K562 (cell line): ENCODE results near the gene LDLRAD3. TPM values are rescaled to one million over a fixed set of nuclear protein-coding genes. Genes with fewer than 3 reads are reported as not detected.
A peak's percentile ranks its signal among the peaks of the same experiment; 100 is the strongest.

Experiments
- ATAC-seq: fragments of 200-7000 bp; cut with Tn5 transposase; 3 replicates; pipeline ENCODE4 v1.9.1; 2020; ENCODE audit warnings: moderate library complexity
- BruUV-seq: library from RNA; stranded (reverse); fragments of 400-500 nt; replicated peaks from 2 replicates; lab custom pipeline; 2021; lab: Mats Ljungman, UMichigan
- CTCF ChIA-PET: fragments of 300-600 bp; formaldehyde crosslinking; extraction: SDS; loops from one replicate; lab custom pipeline; 2021; ENCODE audit warnings: low intra/inter-chr PET ratio; lab: Yijun Ruan, JAX
- POLR2A ChIA-PET: fragments of 300-600, 350-650 bp; sonication (Branson Sonifier 250); formaldehyde crosslinking; extraction: SDS; loops from one replicate; lab custom pipeline; 2021; ENCODE audit warnings: antibody characterized with exemption, inconsistent platforms; lab: Yijun Ruan, JAX
- DNase-seq, 4 experiments: peaks; one replicate each; pipeline versions ENCODE4 v3.0.0 to v3.0.0-alpha.2; 2011 to 2018; ENCODE audit warnings: low spot score in 3 of 4, mixed read lengths in 3 of 4; ENCODE audit errors: extremely low read depth in 1 of 4
- FAIRE-seq: peaks from 2 replicates; lab custom pipeline; 2011; peaks lifted over from hg19 to GRCh38; lab: Jason Lieb, UNC
- H2AFZ ChIP-seq: 2 replicates; pipeline ENCODE4 v1.6.0; 2011; ENCODE audit warnings: low read depth, low read length, control low read depth, inconsistent platforms
- H3K27ac ChIP-seq: fragments of 200-600 bp; 3 replicates; pipeline ENCODE4 v1.8.0; 2011; ENCODE audit warnings: low read depth, mild to moderate bottlenecking, control low read depth, inconsistent platforms, low read length, moderate library complexity, mixed read lengths; ENCODE audit errors: extremely low read depth
- H3K27me3 ChIP-seq, 2 experiments: fragments of 300-600 bp in 1 of 2; 2 replicates in 1 of 2; 3 replicates in 1 of 2; pipeline versions ENCODE4 v1.6.0 to v1.8.0; 2011; ENCODE audit warnings: inconsistent platforms in 2 of 2, low read length in 2 of 2, mild to moderate bottlenecking in 1 of 2, mixed read lengths in 1 of 2, moderate library complexity in 1 of 2; ENCODE audit not compliant: control insufficient read depth in 2 of 2, insufficient read depth in 2 of 2
- H3K36me3 ChIP-seq: fragments of 300-600 bp; 3 replicates; pipeline ENCODE4 v1.8.0; 2011; ENCODE audit warnings: mild to moderate bottlenecking, low read length, inconsistent platforms; ENCODE audit not compliant: control insufficient read depth, insufficient read depth
- H3K4me1 ChIP-seq, 2 experiments: fragments of 200-600 bp in 1 of 2; replicated peaks in 1 of 2; 2 replicates in 1 of 2; 3 replicates in 1 of 2; pipeline versions ENCODE4 v1.5.1 to v1.8.0; 2011; ENCODE audit warnings: inconsistent platforms in 2 of 2, low read length in 2 of 2, mild to moderate bottlenecking in 1 of 2, mixed read lengths in 1 of 2, moderate library complexity in 1 of 2; ENCODE audit not compliant: control insufficient read depth in 2 of 2, insufficient read depth in 2 of 2
- H3K4me2 ChIP-seq: 2 replicates; pipeline ENCODE4 v1.6.1; 2011; ENCODE audit warnings: low read length, control low read depth, inconsistent platforms, mixed read lengths; ENCODE audit not compliant: insufficient read depth
- H3K4me3 ChIP-seq: fragments of 200-600 bp; sonication (generic), shearing (Covaris generic); 2 replicates; pipeline ENCODE4 v1.5.1; 2016; ENCODE audit warnings: control low read depth, inconsistent platforms
- H3K79me2 ChIP-seq: fragments of 200-600 bp; 3 replicates; pipeline ENCODE4 v1.8.0; 2011; ENCODE audit warnings: low read length, inconsistent platforms; ENCODE audit not compliant: control insufficient read depth, insufficient read depth
- H3K9ac ChIP-seq, 2 experiments: 2 replicates each; pipeline versions ENCODE4 v1.6.0 to v1.6.1; 2011; ENCODE audit warnings: low read depth in 2 of 2, low read length in 2 of 2, control low read depth in 1 of 2, inconsistent platforms in 1 of 2, mild to moderate bottlenecking in 1 of 2, mixed read lengths in 1 of 2; ENCODE audit not compliant: insufficient read depth in 1 of 2
- H3K9me1 ChIP-seq: one replicate; pipeline ENCODE4 v1.6.0; 2011; ENCODE audit warnings: inconsistent platforms, mild to moderate bottlenecking, low read length, moderate library complexity; ENCODE audit not compliant: control insufficient read depth, insufficient read depth
- H3K9me3 ChIP-seq: replicated peaks from 2 replicates; pipeline ENCODE4 v1.5.1; 2011; ENCODE audit warnings: low read depth, low read length, inconsistent platforms; ENCODE audit not compliant: control insufficient read depth, insufficient read depth
- H4K20me1 ChIP-seq: replicated peaks from 2 replicates; pipeline ENCODE4 v1.6.1; 2011; ENCODE audit warnings: low read length, inconsistent platforms, mixed read lengths; ENCODE audit not compliant: control insufficient read depth, insufficient read depth
- ELF4 ChIP-seq: fragments of 450-650 bp; formaldehyde crosslinking; IDR thresholded peaks from 2 replicates; pipeline ENCODE4 v1.4.0; 2022; ENCODE audit warnings: missing genetic modification characterization
- MAFG ChIP-seq: fragments of 450-650 bp; conservative IDR thresholded peaks from 2 replicates; pipeline ENCODE4 v1.6.1; 2016; ENCODE audit warnings: missing genetic modification characterization, missing compliant biosample characterization
- RBM14 ChIP-seq: fragments of 200-400 bp; formaldehyde crosslinking; IDR thresholded peaks from 2 replicates; pipeline ENCODE4 v1.6.1; 2018; ENCODE audit warnings: low read depth, mild to moderate bottlenecking, low read length, moderate library complexity, borderline replicate concordance; ENCODE audit not compliant: insufficient read depth
- TFAM ChIP-seq: fragments of 250-450 bp; sonication (Bioruptor Pico); conservative IDR thresholded peaks from 2 replicates; pipeline ENCODE4 v1.5.0; 2021; ENCODE audit warnings: mild to moderate bottlenecking, moderate library complexity
- TOE1 ChIP-seq, 2 experiments: fragments of 450-650 bp in 1 of 2; sonication (generic) in 1 of 2; formaldehyde crosslinking in 1 of 2; IDR thresholded peaks; 2 replicates each; pipeline versions ENCODE4 v1.7.1 to v1.8.0; 2016 to 2022; ENCODE audit warnings: borderline replicate concordance in 2 of 2, mild to moderate bottlenecking in 2 of 2, antibody characterized with exemption in 1 of 2, inconsistent platforms in 1 of 2, low read depth in 1 of 2, missing genetic modification reagents in 1 of 2, moderate library complexity in 1 of 2
- TRIM24 ChIP-seq, 2 experiments: fragments of 450-650 bp; IDR thresholded peaks; 2 replicates each; pipeline ENCODE4 v1.6.1; 2016
- TRIM28 ChIP-seq: fragments of 450-650 bp; IDR thresholded peaks from 2 replicates; pipeline ENCODE4 v1.6.1; 2017
- ZFP1 ChIP-seq: fragments of 450-650 bp; formaldehyde crosslinking; IDR thresholded peaks from 2 replicates; pipeline ENCODE4 v1.4.0; 2020; ENCODE audit warnings: mild to moderate bottlenecking, mixed read lengths
- ZNF133 ChIP-seq: fragments of 250-450 bp; sonication (Bioruptor Pico); IDR thresholded peaks from 2 replicates; pipeline ENCODE4 v1.4.0; 2020; ENCODE audit warnings: mild to moderate bottlenecking
- ZNF140 ChIP-seq: fragments of 250-450 bp; sonication (Bioruptor Pico); IDR thresholded peaks from 2 replicates; pipeline ENCODE4 v1.8.0; 2021; ENCODE audit warnings: moderate library complexity, mild to moderate bottlenecking, inconsistent platforms
- ZNF316 ChIP-seq: fragments of 450-650 bp; IDR thresholded peaks from 2 replicates; pipeline ENCODE4 v1.6.1; 2016
- ZNF589 ChIP-seq: fragments of 200-800 bp; sonication (Bioruptor generic); IDR thresholded peaks from 2 replicates; pipeline ENCODE4 v1.6.1; 2016; ENCODE audit warnings: low read depth, missing genetic modification characterization, missing compliant biosample characterization
- ZNF644 ChIP-seq: fragments of 200-800 bp; sonication (Bioruptor generic); IDR thresholded peaks from 2 replicates; pipeline ENCODE4 v1.6.1; 2016; ENCODE audit warnings: low read depth, missing genetic modification characterization, missing compliant biosample characterization
- ZNF76 ChIP-seq: fragments of 250-450 bp; sonication (Bioruptor Pico); IDR thresholded peaks from 2 replicates; pipeline ENCODE4 v1.4.0; 2020; ENCODE audit warnings: mild to moderate bottlenecking, moderate library complexity, borderline replicate concordance
- WGBS: fragments of 100-300 bp; shearing (Covaris generic); methylation state at CpG from one replicate; pipeline ENCODE4 v1.1.6; 2016; ENCODE audit warnings: low coverage, mixed read lengths; ENCODE audit not compliant: insufficient coverage; ENCODE audit errors: missing lambda C conversion rate; 5-methylcytosine and 5-hydroxymethylcytosine counted together
- in situ Hi-C: fragments of 300-500 bp; cut with MboI; formaldehyde crosslinking; loops from 4 replicates; pipeline ENCODE4 v1.15.0; 2018; ENCODE audit warnings: inconsistent platforms, mixed read lengths
- intact Hi-C: fragments of 100-400 bp; cut with micrococcal nuclease; formaldehyde crosslinking; loops from 2 replicates; pipeline ENCODE4 v1.14.2; 2022
- polyA plus RNA-seq, 8 experiments: library from polyadenylated mRNA; depleted of rRNA in 4 of 8; stranded (reverse) in 5 of 8; unstranded in 3 of 8; fragments of >200 nt; fragmentation: Nextera tagmentation in 2 of 8; fragmentation: Illumina TruSeq in 1 of 8; extraction: Ambion mirVana in 2 of 8; extraction: Trizol in 1 of 8; gene quantifications; 2 replicates each; pipeline versions ENCODE4 v1.2.1 to v1.2.3, GENCODE V29; 2011 to 2014; ENCODE audit warnings: inconsistent platforms in 1 of 8, missing spikeins in 1 of 8
- total RNA-seq, 7 experiments: library from RNA; depleted of rRNA in 6 of 7; stranded (reverse); fragments of >200 nt in 6 of 7; fragmentation: Illumina TruSeq in 2 of 7; extraction: Trizol in 2 of 7; gene quantifications; 2 replicates each; pipeline versions ENCODE4 v1.2.1 to v1.2.3, GENCODE V29; 2011 to 2021; ENCODE audit warnings: low replicate concordance in 1 of 7
- TF ChIP-seq, protein P1 (sequence below): fragments of 450-650 bp; IDR thresholded peaks from 2 replicates; pipeline ENCODE4 v1.6.1; 2016
- TF ChIP-seq, protein P2 (sequence below): sonication (generic); IDR thresholded peaks from 2 replicates; pipeline ENCODE4 v1.6.1; 2016
- TF ChIP-seq, protein P3 (sequence below): fragments of 250-450 bp; sonication (Bioruptor Pico); IDR thresholded peaks from 2 replicates; pipeline ENCODE4 v1.6.1; 2021; ENCODE audit warnings: mild to moderate bottlenecking

LDLRAD3 gene
- total and polyA plus RNA-seq, 9 of the 15 experiments (the other 6 are each of a cell fraction or from before 2014, with no cell fraction given), result 0.73 to 7.2 (median 3.5) TPM

DNA sequence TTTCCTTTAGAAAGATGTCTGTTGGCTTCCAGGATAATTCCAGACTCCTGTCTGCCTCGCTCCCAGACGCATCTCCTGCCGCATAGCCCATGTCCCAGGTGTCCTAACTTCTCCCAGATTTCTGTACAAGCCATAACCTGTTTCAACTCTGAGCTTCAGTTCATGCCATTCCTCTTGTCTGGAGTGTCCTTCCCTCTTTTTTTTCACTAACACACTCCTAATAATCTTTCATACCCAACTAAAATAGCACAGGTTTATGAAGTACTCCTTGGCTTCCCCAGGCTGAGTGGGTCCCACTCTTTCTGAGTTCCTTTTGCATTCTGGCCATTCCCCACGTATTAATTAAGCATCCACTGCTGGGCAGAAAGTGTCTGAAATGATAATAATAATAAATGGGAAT, 123.0 kb downstream of the LDLRAD3 start:
- intact Hi-C loops, result no loop called here
- Histone ChIP-seq H3K27me3 (no peaks in the 10 kb centered on the region), H3K4me3 (no peak overlapping the region), H3K4me2 (no peak overlapping the region), H3K36me3 (no peaks in the 10 kb centered on the region), H3K4me1 (no peaks in the 10 kb centered on the region; a peak in 1 of 5 replicates)
- CTCF ChIA-PET, result no interaction called here
- ATAC-seq, result no peak
- TF ChIP-seq ZNF140 (CRISPR knock-in tag) (no peak), TOE1 (IDR thresholded peaks at IDR 0.05; ENCODE audit: borderline replicate concordance) (no peak), TOE1 (CRISPR knock-in tag; IDR thresholded peaks at IDR 0.05; ENCODE audit: borderline replicate concordance, low read depth) (no peak), MAFG (tag) (0 out of 2 replicates have a peak, but pooled peaks have one; percentile 13), TFAM (no peak), ZNF316 (peak; percentile 14; the same call in 1 of the 2 replicates), TRIM24 (IDR thresholded peaks at IDR 0.05) (0 out of 4 replicates have a peak, but pooled peaks of 1 of the 2 experiments have one; percentile 28), ZNF133 (CRISPR knock-in tag) (no peak), RBM14 (no peak), ZNF644 (tag) (no peak), ZNF589 (no peak), ELF4 (CRISPR knock-in tag) (no peak), ZFP1 (CRISPR knock-in tag) (peak; percentile 90), TRIM28 (peak; percentile 42; the same call in 1 of the 2 replicates), ZNF76 (CRISPR knock-in tag) (no peak)
- TF ChIP-seq, protein P1, sequence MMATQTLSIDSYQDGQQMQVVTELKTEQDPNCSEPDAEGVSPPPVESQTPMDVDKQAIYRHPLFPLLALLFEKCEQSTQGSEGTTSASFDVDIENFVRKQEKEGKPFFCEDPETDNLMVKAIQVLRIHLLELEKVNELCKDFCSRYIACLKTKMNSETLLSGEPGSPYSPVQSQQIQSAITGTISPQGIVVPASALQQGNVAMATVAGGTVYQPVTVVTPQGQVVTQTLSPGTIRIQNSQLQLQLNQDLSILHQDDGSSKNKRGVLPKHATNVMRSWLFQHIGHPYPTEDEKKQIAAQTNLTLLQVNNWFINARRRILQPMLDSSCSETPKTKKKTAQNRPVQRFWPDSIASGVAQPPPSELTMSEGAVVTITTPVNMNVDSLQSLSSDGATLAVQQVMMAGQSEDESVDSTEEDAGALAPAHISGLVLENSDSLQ, result no peak
- TF ChIP-seq, protein P2, sequence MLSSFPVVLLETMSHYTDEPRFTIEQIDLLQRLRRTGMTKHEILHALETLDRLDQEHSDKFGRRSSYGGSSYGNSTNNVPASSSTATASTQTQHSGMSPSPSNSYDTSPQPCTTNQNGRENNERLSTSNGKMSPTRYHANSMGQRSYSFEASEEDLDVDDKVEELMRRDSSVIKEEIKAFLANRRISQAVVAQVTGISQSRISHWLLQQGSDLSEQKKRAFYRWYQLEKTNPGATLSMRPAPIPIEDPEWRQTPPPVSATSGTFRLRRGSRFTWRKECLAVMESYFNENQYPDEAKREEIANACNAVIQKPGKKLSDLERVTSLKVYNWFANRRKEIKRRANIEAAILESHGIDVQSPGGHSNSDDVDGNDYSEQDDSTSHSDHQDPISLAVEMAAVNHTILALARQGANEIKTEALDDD, result no peak
- TF ChIP-seq, protein P3, sequence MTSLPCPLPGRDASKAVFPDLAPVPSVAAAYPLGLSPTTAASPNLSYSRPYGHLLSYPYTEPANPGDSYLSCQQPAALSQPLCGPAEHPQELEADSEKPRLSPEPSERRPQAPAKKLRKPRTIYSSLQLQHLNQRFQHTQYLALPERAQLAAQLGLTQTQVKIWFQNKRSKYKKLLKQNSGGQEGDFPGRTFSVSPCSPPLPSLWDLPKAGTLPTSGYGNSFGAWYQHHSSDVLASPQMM (CRISPR knock-in tag), result no peak
- TF ChIP-seq, all 486 proteins: peak for 5
- no peaks in the 10 kb centered on the region for H3K79me2 ChIP-seq
- no peak overlapping the region for H3K9ac ChIP-seq
- in situ Hi-C loops, result no loop called here
- H2AFZ ChIP-seq, result no peak overlapping the region
- no TSS peak for BruUV-seq
- H4K20me1 ChIP-seq, result no peaks in the 10 kb centered on the region
- H3K9me1 ChIP-seq, result no peaks in the 10 kb centered on the region
- POLR2A ChIA-PET, result no interaction called here
- WGBS, result 72% methylated on average over 4 of the region's 4 CpGs
- FAIRE-seq (no peak), DNase-seq (no peak)
- H3K27ac ChIP-seq, result no peak overlapping the region
- H3K9me3 ChIP-seq, result peaks cover 9% of the 10 kb centered on the region
